GM12864 (cell line): ENCODE measurements around the gene NKD1.

Experiments
- DNase-seq: peaks from one replicate; pipeline ENCODE4 v3.0.0-alpha.2; 2011; ENCODE audit warnings: low read depth
- H3K4me3 ChIP-seq: 2 replicates; pipeline ENCODE4 v1.5.1; 2011; ENCODE audit warnings: mild to moderate bottlenecking, low read depth, low read length, control low read depth
- TF ChIP-seq, protein P1 (sequence below): IDR thresholded peaks from 2 replicates; pipeline ENCODE4 v1.5.1; 2011; ENCODE audit warnings: low read depth, mild to moderate bottlenecking, moderate library complexity, low read length, control low read depth, inconsistent platforms; ENCODE audit errors: missing control alignments

The NKD1 gene

GRCh38 chr16:50525716-50526115 is 22.5 kb upstream of the NKD1 start:
- TF ChIP-seq, protein P1, sequence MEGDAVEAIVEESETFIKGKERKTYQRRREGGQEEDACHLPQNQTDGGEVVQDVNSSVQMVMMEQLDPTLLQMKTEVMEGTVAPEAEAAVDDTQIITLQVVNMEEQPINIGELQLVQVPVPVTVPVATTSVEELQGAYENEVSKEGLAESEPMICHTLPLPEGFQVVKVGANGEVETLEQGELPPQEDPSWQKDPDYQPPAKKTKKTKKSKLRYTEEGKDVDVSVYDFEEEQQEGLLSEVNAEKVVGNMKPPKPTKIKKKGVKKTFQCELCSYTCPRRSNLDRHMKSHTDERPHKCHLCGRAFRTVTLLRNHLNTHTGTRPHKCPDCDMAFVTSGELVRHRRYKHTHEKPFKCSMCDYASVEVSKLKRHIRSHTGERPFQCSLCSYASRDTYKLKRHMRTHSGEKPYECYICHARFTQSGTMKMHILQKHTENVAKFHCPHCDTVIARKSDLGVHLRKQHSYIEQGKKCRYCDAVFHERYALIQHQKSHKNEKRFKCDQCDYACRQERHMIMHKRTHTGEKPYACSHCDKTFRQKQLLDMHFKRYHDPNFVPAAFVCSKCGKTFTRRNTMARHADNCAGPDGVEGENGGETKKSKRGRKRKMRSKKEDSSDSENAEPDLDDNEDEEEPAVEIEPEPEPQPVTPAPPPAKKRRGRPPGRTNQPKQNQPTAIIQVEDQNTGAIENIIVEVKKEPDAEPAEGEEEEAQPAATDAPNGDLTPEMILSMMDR: no peak
- DNase-seq: no peak
- H3K4me3 ChIP-seq: no peak overlapping the region

DNA sequence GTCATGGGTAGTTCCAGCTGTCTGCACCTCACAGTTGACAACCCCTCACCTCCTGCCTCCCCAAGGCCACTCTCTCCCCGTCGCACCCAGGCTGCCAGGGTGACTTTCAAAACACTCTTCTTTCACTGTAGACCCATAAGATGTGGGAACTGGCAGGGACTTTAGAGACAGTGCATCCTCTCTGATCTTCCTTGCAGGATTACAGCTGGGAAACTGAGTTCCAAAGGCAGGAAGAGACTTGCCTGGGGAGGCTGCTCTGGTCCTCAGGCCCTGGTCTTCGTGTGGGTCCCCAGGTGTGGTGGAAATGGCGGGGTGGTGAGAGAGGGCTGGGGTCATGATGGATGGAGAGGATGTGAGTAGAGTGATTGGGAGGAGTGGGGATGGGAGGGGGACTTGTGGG is 21.9 kb upstream of the NKD1 start:
- DNase-seq: no peak

DNA sequence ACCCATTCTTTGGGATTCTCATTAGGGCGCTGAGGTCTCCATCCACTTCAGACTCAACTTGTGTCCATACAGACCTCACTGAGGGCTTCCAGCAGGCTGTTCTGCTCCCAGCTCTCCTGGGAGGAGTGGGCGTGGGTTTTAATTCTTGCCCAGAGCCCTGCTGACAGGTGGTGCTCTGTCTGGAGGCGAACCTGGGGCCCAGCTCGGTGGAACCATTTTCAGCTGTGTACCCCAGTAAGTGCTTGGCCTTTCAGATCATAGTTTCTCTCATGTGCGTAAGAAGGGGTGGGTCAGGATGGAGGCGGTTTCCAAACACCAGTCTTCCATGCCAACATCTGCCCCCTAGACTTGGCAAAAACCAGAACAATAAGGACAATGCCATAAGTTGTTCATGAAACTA is 21.4 kb upstream of the NKD1 start:
- no peak for DNase-seq
- TF ChIP-seq, protein P1: no peak
- H3K4me3 ChIP-seq: no peak overlapping the region

More for the DNA sequence above, 21.9 kb upstream of the NKD1 start:
- TF ChIP-seq, protein P1: no peak
- no peak overlapping the region for H3K4me3 ChIP-seq

- TF ChIP-seq, protein P1: no peak
- H3K4me3 ChIP-seq: no peak overlapping the region
- DNase-seq: no peak
Observed at GRCh38 chr16:50528820-50529219, 19.4 kb upstream of the NKD1 start.

DNA sequence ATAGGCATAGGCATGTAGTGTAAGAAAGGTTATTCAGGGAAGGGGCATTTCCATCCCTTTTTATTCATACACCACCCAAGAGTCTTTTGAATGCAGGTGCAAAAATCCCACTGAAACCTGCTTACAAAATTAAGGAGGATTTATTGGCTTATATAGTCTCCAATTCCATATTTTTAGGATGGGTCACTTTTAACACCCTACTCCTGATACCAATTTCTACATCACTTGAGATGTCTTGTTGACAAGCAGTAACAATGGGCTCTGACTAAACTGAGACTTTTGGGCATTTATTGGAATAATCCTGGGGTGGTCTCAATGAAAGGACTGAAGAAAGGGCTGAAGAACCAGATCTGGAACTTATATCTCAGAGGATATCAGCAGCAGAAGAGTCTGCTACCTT is 18.9 kb upstream of the NKD1 start:
- H3K4me3 ChIP-seq: no peak overlapping the region
- DNase-seq: no peak
- TF ChIP-seq, protein P1: no peak

- DNase-seq: no peak
- no peak overlapping the region for H3K4me3 ChIP-seq
- TF ChIP-seq, protein P1: no peak
Observed at GRCh38 chr16:50530277-50531236, 17.6 kb upstream of the NKD1 start.
